B cell (primary cell): Measurements from ENCODE around the gene FUCA1. TPM values are rescaled to one million over a fixed set of nuclear protein-coding genes. Genes with fewer than 3 reads are reported as not detected.

Experiments
- ATAC-seq: fragments of 200-7000 bp; cut with Tn5 transposase; one replicate; pipeline ENCODE4 v1.10.0; 2021; ENCODE audit warnings: low read depth, mild to moderate bottlenecking, moderate number of reproducible peaks, moderate library complexity
- CTCF ChIA-PET: fragments of 350-600 bp; sonication (Branson Sonifier 250); formaldehyde crosslinking; loops from one replicate; lab custom pipeline; 2021; ENCODE audit warnings: antibody characterized with exemption, inconsistent platforms; lab: Charles Lee
- POLR2A ChIA-PET: fragments of 350-600 bp; sonication (Branson Sonifier 250); formaldehyde crosslinking; loops from one replicate; lab custom pipeline; 2021; ENCODE audit warnings: antibody characterized with exemption; lab: Charles Lee
- DNase-seq: peaks from one replicate; pipeline ENCODE4 v3.0.0; 2013
- H2AFZ ChIP-seq: 2 replicates; pipeline ENCODE4 v1.6.1; 2012; ENCODE audit warnings: mild to moderate bottlenecking, low read depth, low read length; ENCODE audit not compliant: insufficient read depth, poor library complexity, severe bottlenecking
- H3K27ac ChIP-seq, 2 donors: 1 replicate in 1 of 2; 2 replicates in 1 of 2; pipeline ENCODE4 v1.5.1; 2012 to 2013; ENCODE audit warnings: low read length in 2 of 2, mild to moderate bottlenecking in 2 of 2, moderate library complexity in 1 of 2
- H3K27me3 ChIP-seq, 4 experiments: fragments of 200-600 bp in 1 of 4; sonication (generic) in 1 of 4; replicated peaks in 1 of 4; 1 replicate in 2 of 4; 2 replicates in 2 of 4; pipeline versions ENCODE4 v1.6.1 to v1.7.0; 2013 to 2016; ENCODE audit warnings: low read length in 3 of 4, mild to moderate bottlenecking in 2 of 4, mixed read lengths in 1 of 4, moderate library complexity in 1 of 4; ENCODE audit not compliant: insufficient read depth in 4 of 4, control insufficient read depth in 3 of 4; ENCODE audit errors: control extremely low read depth in 1 of 4
- H3K36me3 ChIP-seq, 2 experiments: replicated peaks in 1 of 2; 1 replicate in 1 of 2; 2 replicates in 1 of 2; pipeline versions ENCODE4 v1.6.1 to v1.7.1; 2013; ENCODE audit warnings: low read length in 1 of 2; ENCODE audit not compliant: insufficient read depth in 2 of 2, control insufficient read depth in 1 of 2; ENCODE audit errors: control extremely low read depth in 1 of 2, extremely low read depth in 1 of 2
- H3K4me1 ChIP-seq, 2 donors: fragments of 200-600 bp in 1 of 2; sonication (generic) in 1 of 2; 1 replicate in 1 of 2; 2 replicates in 1 of 2; pipeline versions ENCODE4 v1.5.1 to v1.6.1; 2013 to 2017; ENCODE audit warnings: low read length in 2 of 2; ENCODE audit not compliant: control insufficient read depth in 2 of 2, insufficient read depth in 2 of 2
- H3K4me2 ChIP-seq: replicated peaks from 2 replicates; pipeline ENCODE3; 2012; ENCODE audit warnings: mild to moderate bottlenecking, low read depth, low read length; ENCODE audit not compliant: poor library complexity, severe bottlenecking
- H3K4me3 ChIP-seq, 5 experiments: fragments of 200-600 bp in 1 of 5; sonication (generic) in 1 of 5; 1 replicate in 3 of 5; 2 replicates in 2 of 5; pipeline versions ENCODE4 v1.5.1 to v1.7.0; 2011 to 2016; ENCODE audit warnings: low read length in 4 of 5, mild to moderate bottlenecking in 4 of 5, low read depth in 2 of 5, control low read depth in 1 of 5, moderate library complexity in 1 of 5; ENCODE audit not compliant: insufficient read depth in 1 of 5; ENCODE audit errors: control extremely low read depth in 1 of 5, extremely low read depth in 1 of 5
- H3K79me2 ChIP-seq: fragments of 200-600 bp; sonication (generic); one replicate; pipeline ENCODE4 v1.6.0; 2016; ENCODE audit warnings: low read length; ENCODE audit not compliant: control insufficient read depth, insufficient read depth
- H3K9ac ChIP-seq: fragments of 200-600 bp; sonication (generic); 2 replicates; pipeline ENCODE4 v1.6.1; 2017; ENCODE audit warnings: mild to moderate bottlenecking, low read length, moderate library complexity
- H3K9me3 ChIP-seq, 3 donors: one replicate each; pipeline versions ENCODE4 v1.6.1 to v1.7.1; 2013; ENCODE audit warnings: low read length in 2 of 3; ENCODE audit not compliant: control insufficient read depth in 2 of 3, insufficient read depth in 1 of 3; ENCODE audit errors: control extremely low read depth in 1 of 3
- H4K20me1 ChIP-seq: 2 replicates; pipeline ENCODE4 v1.6.0; 2012; ENCODE audit warnings: mild to moderate bottlenecking, low read length; ENCODE audit not compliant: insufficient read depth, control insufficient read depth, poor library complexity, severe bottlenecking
- H3K27ac Mint-ChIP-seq: one replicate; pipeline ENCODE4 v1.8.0; 2021; ENCODE audit warnings: mixed read lengths
- H3K27me3 Mint-ChIP-seq: one replicate; pipeline ENCODE4 v1.8.0; 2021; ENCODE audit warnings: mixed read lengths
- H3K4me1 Mint-ChIP-seq: one replicate; pipeline ENCODE4 v1.8.0; 2021; ENCODE audit warnings: mixed read lengths
- H3K4me3 Mint-ChIP-seq: one replicate; pipeline ENCODE4 v1.8.0; 2021; ENCODE audit warnings: mixed read lengths
- H3K9me3 Mint-ChIP-seq: one replicate; pipeline ENCODE4 v1.8.0; 2022; ENCODE audit warnings: mixed read lengths; ENCODE audit not compliant: insufficient read depth
- EZH2 ChIP-seq: IDR thresholded peaks from 2 replicates; pipeline ENCODE4 v1.6.1; 2012; ENCODE audit warnings: borderline replicate concordance, low read depth, mild to moderate bottlenecking, moderate library complexity, low read length; ENCODE audit not compliant: insufficient read depth, poor library complexity, severe bottlenecking
- WGBS: methylation state at CpG from one replicate; pipeline ENCODE4 v1.1.5; 2013; ENCODE audit warnings: missing lambda C conversion rate; ENCODE audit not compliant: insufficient coverage; 5-methylcytosine and 5-hydroxymethylcytosine counted together
- intact Hi-C: fragments of 100-400 bp; cut with micrococcal nuclease; formaldehyde crosslinking; loops from one replicate; pipeline ENCODE4 v1.10.0; 2022
- polyA plus RNA-seq: library from polyadenylated mRNA; depleted of rRNA; stranded (reverse); fragments of >200 nt; gene quantifications from 2 replicates; pipeline ENCODE4 v1.2.3, GENCODE V29; 2012
- total RNA-seq, 2 donors: library from RNA; stranded (reverse); fragments of 120-200 nt in 1 of 2; gene quantifications; 1 replicate in 1 of 2; 2 replicates in 1 of 2; pipeline versions ENCODE4 v1.2.3 to v1.2.4, GENCODE V29; 2013 to 2022
- TF ChIP-seq, protein P1 (sequence below): fragments of 200-600 bp; IDR thresholded peaks from one replicate; pipeline ENCODE4 v1.8.0; 2022; ENCODE audit warnings: antibody characterized with exemption, mild to moderate bottlenecking

Gene FUCA1
- total and polyA plus RNA-seq, 2 donors (not counting 1 experiment from before 2014, with no cell fraction given), result 8.0 to 19.3 TPM

DNA sequence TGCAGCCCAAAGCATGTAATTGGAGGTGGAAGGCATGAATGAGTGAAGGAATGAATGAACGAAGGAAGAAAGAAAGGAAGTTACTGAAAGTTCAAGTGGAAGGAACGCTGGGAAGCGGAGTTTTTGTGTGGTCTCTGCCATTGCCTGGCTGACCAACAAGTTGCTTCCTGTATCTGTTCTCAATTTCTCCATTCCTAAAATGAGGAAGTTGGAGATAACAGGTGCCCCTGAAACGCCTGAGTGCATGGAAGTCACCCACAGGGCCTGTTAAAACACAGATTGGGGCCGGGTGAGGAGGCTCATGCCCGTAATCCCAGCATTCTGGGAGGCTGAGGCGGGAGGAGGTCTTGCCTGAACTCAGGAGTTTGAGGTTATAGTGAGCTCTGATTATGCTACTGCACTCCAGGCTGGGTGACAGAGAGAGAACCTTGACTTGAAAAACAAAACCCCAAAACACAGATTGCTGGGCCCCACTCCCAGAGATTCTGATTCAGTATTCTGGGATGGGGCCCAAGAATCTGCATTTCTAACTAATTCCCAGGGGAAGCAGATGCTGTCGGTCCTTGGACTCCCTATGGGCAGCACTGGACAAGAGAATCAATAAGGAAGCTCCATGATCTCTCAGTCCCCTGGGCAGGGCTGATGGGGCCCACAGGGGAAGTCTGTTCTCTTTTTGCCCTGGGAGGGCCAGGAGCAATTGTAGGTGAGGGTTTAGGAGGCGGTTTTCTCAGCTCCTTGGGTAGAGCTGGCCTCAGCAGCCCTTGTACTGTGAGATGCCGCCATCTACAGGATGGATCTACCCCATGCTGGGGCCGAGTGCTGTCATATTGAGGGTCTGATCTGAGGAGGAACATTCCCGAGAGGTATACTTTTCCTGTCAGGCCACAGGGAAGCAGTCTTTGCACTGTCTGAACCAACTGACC lies 48.4 kb upstream of the FUCA1 start:
- Histone ChIP-seq H3K27me3 (no peaks in the 10 kb centered on the region), H3K4me2 (peak overlapping the region; percentile 71), H3K4me3 (peak overlapping the region in 2 of 5 experiments; percentile 22 to 50), H3K9me3 (peaks cover 0 to 3% (median 0%) of the 10 kb centered on the region in 3 donors), H3K27ac (peak overlapping the region; percentile 48 to 77), H4K20me1 (no peaks in the 10 kb centered on the region), H3K79me2 (peaks cover 31% of the 10 kb centered on the region), H3K36me3 (peaks cover 0 to under 1% of the 10 kb centered on the region in 2 experiments), H3K4me1 (peaks cover 52 to 72% of the 10 kb centered on the region in 2 donors), H2AFZ (peak overlapping the region; percentile 35), H3K9ac (peak overlapping the region; percentile 31)
- ChIA-PET CTCF (interaction anchor here (0.5 to 4.7 kb wide), 60 partner anchors 9 to 477 kb away, joined by 3 to 199 read pairs (median 5); partner anchors contain the start of genes ELOA, FUCA1, LYPLA2 and PITHD1), POLR2A (interaction anchor here (0.6 to 3.4 kb wide), 14 partner anchors 9 to 380 kb away, joined by 3 to 18 read pairs (median 4); partner anchors contain the start of genes GALE and PNRC2)
- TF ChIP-seq, protein P1, sequence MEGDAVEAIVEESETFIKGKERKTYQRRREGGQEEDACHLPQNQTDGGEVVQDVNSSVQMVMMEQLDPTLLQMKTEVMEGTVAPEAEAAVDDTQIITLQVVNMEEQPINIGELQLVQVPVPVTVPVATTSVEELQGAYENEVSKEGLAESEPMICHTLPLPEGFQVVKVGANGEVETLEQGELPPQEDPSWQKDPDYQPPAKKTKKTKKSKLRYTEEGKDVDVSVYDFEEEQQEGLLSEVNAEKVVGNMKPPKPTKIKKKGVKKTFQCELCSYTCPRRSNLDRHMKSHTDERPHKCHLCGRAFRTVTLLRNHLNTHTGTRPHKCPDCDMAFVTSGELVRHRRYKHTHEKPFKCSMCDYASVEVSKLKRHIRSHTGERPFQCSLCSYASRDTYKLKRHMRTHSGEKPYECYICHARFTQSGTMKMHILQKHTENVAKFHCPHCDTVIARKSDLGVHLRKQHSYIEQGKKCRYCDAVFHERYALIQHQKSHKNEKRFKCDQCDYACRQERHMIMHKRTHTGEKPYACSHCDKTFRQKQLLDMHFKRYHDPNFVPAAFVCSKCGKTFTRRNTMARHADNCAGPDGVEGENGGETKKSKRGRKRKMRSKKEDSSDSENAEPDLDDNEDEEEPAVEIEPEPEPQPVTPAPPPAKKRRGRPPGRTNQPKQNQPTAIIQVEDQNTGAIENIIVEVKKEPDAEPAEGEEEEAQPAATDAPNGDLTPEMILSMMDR, result peak; percentile 80
- TF ChIP-seq EZH2, result no peak
- peak overlapping the region; percentile 90 for H3K27ac Mint-ChIP-seq
- WGBS, result 4% methylated on average over 9 of the region's 12 CpGs
- H3K4me1 Mint-ChIP-seq, result peaks cover 64% of the 10 kb centered on the region
- DNase-seq (peak; percentile 86), ATAC-seq (peak; percentile 53)
- H3K4me3 Mint-ChIP-seq, result peak overlapping the region; percentile 47
- intact Hi-C loops, result loop anchor here (1.0 to 5.0 kb wide), 7 partner anchors 8 to 224 kb away; partner anchors contain the start of genes FUCA1, HMGCL and RPL11
- H3K9me3 Mint-ChIP-seq, result no peaks in the 10 kb centered on the region
- H3K27me3 Mint-ChIP-seq, result no peaks in the 10 kb centered on the region
